ENCODE results near the gene HINT3.
A peak's percentile ranks its signal among the peaks of the same experiment; 100 is the strongest.
"Not testable (repeated sequence)": the region's sequence is repeated elsewhere in the genome, so short reads cannot be mapped to it uniquely, and the experiment has no call there.

HINT3 gene

DNA sequence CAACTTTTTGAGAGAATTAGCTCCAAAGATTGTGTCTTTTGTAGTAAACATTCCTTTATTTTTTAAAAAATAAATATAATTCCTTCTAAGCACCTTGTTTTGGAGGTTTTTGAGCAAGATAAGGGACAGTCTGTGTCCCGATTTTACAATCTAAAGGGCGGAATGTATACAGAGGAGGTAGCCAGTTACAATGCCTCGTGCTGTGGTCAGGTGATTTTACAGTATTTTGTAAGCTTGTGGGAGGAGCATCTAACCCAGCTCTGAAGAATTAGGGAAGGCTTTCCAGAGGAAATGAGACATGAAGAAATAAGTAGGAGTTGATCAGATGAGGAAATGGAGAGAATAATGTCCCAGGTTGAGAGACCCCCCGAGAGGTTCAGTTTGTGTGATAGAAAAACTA is 1.3 kb downstream of the HINT3 start:
- no peak for DNase-seq

DNA sequence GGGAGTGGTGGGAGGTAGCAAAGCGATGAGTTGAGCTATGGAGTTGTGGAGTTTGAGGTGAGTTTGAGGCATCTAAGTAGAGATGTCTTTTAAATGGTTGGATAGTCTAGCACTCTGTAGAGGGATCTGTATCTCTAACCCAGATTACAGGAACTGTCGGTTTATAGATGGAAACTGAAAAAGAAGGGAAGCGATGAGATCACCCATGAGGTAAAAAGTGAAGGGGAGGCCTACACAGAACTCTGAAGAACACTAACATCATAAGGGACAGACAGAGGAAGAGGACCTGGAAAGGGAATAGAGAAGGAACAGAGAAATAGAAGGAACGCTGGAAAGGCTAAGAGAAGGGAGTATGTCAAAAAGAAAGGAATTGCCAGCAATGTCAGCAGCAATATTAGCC is 2.5 kb downstream of the HINT3 start:
- H3K9me3 ChIP-seq (ENCODE audit: control insufficient read depth, low read length): no peaks in the 10 kb centered on the region
- no peaks in the 10 kb centered on the region for H3K27me3 ChIP-seq (replicated peaks; ENCODE audit: control insufficient read depth, insufficient read depth, low read length, poor library complexity, severe bottlenecking)
- no peak overlapping the region for H3K27ac ChIP-seq (ENCODE audit: insufficient read depth, low read length, poor library complexity, severe bottlenecking)
- peaks cover 7% of the 10 kb centered on the region for H3K4me1 ChIP-seq (ENCODE audit: control insufficient read depth, insufficient read depth, low read length, poor library complexity, severe bottlenecking)
- no peak overlapping the region for H3K4me3 ChIP-seq (ENCODE audit: insufficient read depth, low read depth, low read length, poor library complexity, severe bottlenecking)
- no peak for DNase-seq
- no peaks in the 10 kb centered on the region for H3K36me3 ChIP-seq (ENCODE audit: control insufficient read depth, insufficient read depth, low read length)

More for the DNA sequence above, 1.3 kb downstream of the HINT3 start:
- Histone ChIP-seq H3K4me3 (ENCODE audit: insufficient read depth, low read depth, low read length, poor library complexity, severe bottlenecking) (peak overlapping the region; percentile 77), H3K27ac (ENCODE audit: insufficient read depth, low read length, poor library complexity, severe bottlenecking) (no peak overlapping the region), H3K9me3 (ENCODE audit: control insufficient read depth, low read length) (no peaks in the 10 kb centered on the region), H3K36me3 (ENCODE audit: control insufficient read depth, insufficient read depth, low read length) (no peaks in the 10 kb centered on the region), H3K4me1 (ENCODE audit: control insufficient read depth, insufficient read depth, low read length, poor library complexity, severe bottlenecking) (peaks cover 7% of the 10 kb centered on the region), H3K27me3 (replicated peaks; ENCODE audit: control insufficient read depth, insufficient read depth, low read length, poor library complexity, severe bottlenecking) (no peaks in the 10 kb centered on the region)

DNA sequence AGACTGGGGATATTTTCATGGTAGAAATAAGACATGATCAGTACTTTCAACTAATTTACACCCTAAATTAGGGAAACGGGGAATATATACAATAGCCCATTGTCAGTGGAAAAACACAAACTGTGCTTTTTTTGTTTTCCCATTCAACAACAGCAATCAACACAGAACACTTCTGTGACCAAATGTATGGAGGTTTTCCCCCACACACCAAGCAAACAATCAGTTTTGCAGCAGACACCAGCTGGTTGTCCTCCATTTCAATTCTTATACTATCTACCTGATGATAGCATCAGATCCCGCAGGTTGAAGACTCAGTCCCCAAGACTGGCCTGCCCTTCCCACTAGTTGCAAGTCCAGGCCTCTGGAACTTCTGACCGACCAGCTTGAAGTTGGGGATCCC is 4.5 kb downstream of the HINT3 start:
- DNase-seq: no peak
- H3K9me3 ChIP-seq (ENCODE audit: control insufficient read depth, low read length): no peaks in the 10 kb centered on the region
- no peaks in the 10 kb centered on the region for H3K36me3 ChIP-seq (ENCODE audit: control insufficient read depth, insufficient read depth, low read length)
- no peak overlapping the region for H3K4me3 ChIP-seq (ENCODE audit: insufficient read depth, low read depth, low read length, poor library complexity, severe bottlenecking)
- H3K27ac ChIP-seq (ENCODE audit: insufficient read depth, low read length, poor library complexity, severe bottlenecking): no peak overlapping the region
- H3K27me3 ChIP-seq (replicated peaks; ENCODE audit: control insufficient read depth, insufficient read depth, low read length, poor library complexity, severe bottlenecking): no peaks in the 10 kb centered on the region
- H3K4me1 ChIP-seq (ENCODE audit: control insufficient read depth, insufficient read depth, low read length, poor library complexity, severe bottlenecking): peaks cover 7% of the 10 kb centered on the region

DNA sequence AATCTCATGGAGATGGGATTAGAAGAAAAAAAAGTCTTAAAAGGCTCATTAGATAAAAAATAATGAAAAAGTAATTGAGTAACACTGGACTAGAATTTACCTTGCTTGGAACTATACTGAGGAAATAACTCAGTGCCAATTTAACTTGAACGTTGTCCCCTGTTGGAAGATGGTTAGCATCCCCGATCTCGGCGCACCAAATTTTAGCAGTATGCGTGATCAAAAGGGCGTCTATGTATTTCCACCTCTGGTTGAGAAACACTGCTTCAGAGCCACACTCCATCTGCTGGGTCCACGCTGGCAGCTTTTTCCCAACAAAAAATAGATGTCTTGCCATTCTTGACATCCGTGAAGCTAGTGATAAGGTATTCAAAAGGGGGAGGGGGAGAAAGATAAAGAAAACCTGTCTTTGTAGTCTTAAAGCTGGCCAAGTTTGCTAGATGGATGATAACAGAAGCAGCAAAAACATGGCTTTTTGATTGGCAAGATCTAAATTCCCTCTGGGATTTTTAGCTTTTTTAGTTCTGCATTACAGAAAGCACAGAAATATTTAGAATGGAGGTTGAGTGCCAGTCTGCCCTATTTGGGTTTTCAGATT is 6.4 kb downstream of the HINT3 start:
- Histone ChIP-seq H3K9me3 (ENCODE audit: control insufficient read depth, low read length) (no peaks in the 10 kb centered on the region), H3K27ac (ENCODE audit: insufficient read depth, low read length, poor library complexity, severe bottlenecking) (no peak overlapping the region)

DNA sequence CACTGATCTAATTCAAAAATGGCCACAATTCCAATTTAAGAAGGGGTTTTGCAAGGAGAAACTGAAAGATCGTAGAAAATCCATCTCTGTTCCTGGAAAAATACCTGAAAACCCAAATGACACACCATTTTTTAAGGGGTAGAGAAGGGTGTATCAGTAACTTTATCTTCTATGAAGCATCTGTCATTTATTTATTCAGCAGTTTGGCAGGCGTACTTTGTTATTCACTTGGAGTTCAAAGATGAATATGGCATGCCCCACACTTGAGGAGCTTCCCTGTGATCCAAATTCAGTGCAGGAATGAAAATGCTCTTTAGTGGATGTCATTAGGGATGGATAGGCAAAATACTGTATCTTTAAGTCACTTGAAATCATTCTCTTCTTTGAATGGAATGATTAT is 7.2 kb downstream of the HINT3 start:
- no peaks in the 10 kb centered on the region for H3K9me3 ChIP-seq (ENCODE audit: control insufficient read depth, low read length)
- H3K27me3 ChIP-seq (replicated peaks; ENCODE audit: control insufficient read depth, insufficient read depth, low read length, poor library complexity, severe bottlenecking): no peaks in the 10 kb centered on the region
- no peak overlapping the region for H3K27ac ChIP-seq (ENCODE audit: insufficient read depth, low read length, poor library complexity, severe bottlenecking)
- H3K36me3 ChIP-seq (ENCODE audit: control insufficient read depth, insufficient read depth, low read length): no peaks in the 10 kb centered on the region
- no peak overlapping the region for H3K4me3 ChIP-seq (ENCODE audit: insufficient read depth, low read depth, low read length, poor library complexity, severe bottlenecking)
- H3K4me1 ChIP-seq (ENCODE audit: control insufficient read depth, insufficient read depth, low read length, poor library complexity, severe bottlenecking): no peaks in the 10 kb centered on the region
- no peak for DNase-seq

More for the DNA sequence above, 6.4 kb downstream of the HINT3 start:
- H3K4me1 ChIP-seq (ENCODE audit: control insufficient read depth, insufficient read depth, low read length, poor library complexity, severe bottlenecking): peaks cover 4% of the 10 kb centered on the region
- DNase-seq: no peak
- no peaks in the 10 kb centered on the region for H3K36me3 ChIP-seq (ENCODE audit: control insufficient read depth, insufficient read depth, low read length)
- no peak overlapping the region for H3K4me3 ChIP-seq (ENCODE audit: insufficient read depth, low read depth, low read length, poor library complexity, severe bottlenecking)
- H3K27me3 ChIP-seq (replicated peaks; ENCODE audit: control insufficient read depth, insufficient read depth, low read length, poor library complexity, severe bottlenecking): no peaks in the 10 kb centered on the region

DNA sequence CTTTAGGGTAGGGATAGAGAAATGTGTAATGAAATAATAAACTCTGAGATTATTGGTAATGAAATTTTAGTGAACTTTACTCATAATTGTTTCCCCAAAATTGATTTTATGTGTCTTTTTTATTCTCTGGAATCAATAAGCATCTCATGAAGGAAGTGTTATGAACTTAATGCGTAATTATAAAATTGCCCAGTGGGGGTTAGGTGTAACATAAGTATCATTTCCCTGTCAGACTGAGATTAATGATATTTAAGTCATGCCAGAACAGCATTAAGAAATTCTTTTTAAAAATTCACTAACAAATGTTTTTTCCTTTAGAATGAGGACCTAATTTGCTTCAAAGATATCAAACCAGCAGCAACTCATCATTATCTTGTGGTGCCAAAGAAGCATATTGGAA is 10.0 kb downstream of the HINT3 start:
- Histone ChIP-seq H3K9me3 (ENCODE audit: control insufficient read depth, low read length) (no peaks in the 10 kb centered on the region), H3K36me3 (ENCODE audit: control insufficient read depth, insufficient read depth, low read length) (no peaks in the 10 kb centered on the region), H3K4me1 (ENCODE audit: control insufficient read depth, insufficient read depth, low read length, poor library complexity, severe bottlenecking) (no peaks in the 10 kb centered on the region), H3K4me3 (ENCODE audit: insufficient read depth, low read depth, low read length, poor library complexity, severe bottlenecking) (no peak overlapping the region), H3K27ac (ENCODE audit: insufficient read depth, low read length, poor library complexity, severe bottlenecking) (no peak overlapping the region), H3K27me3 (replicated peaks; ENCODE audit: control insufficient read depth, insufficient read depth, low read length, poor library complexity, severe bottlenecking) (no peaks in the 10 kb centered on the region)
- no peak for DNase-seq

DNA sequence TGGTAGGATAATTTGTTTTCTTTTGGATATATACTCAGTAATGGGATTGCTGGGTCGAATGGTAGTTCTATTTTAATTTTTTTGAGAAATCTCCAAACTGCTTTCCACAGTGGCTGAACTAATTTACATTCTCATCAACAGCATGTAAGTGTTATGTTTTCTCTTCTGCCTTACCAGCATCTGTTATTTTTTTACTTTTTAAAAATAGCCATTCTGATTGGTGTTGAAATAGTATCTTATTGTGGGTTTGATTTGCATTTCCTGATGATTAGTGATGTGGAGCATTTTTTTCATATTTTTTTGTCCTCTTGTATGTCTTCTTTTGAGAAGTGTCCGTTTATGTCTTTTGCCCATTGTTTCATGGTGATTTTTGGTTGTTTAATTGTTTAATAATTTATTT is 11.9 kb downstream of the HINT3 start:
- H3K27me3 ChIP-seq (replicated peaks; ENCODE audit: control insufficient read depth, insufficient read depth, low read length, poor library complexity, severe bottlenecking): no peaks in the 10 kb centered on the region
- H3K4me1 ChIP-seq (ENCODE audit: control insufficient read depth, insufficient read depth, low read length, poor library complexity, severe bottlenecking): no peaks in the 10 kb centered on the region
- no peak for DNase-seq
- H3K9me3 ChIP-seq (ENCODE audit: control insufficient read depth, low read length): no peaks in the 10 kb centered on the region
- H3K27ac ChIP-seq (ENCODE audit: insufficient read depth, low read length, poor library complexity, severe bottlenecking): no peak overlapping the region
- no peak overlapping the region for H3K4me3 ChIP-seq (ENCODE audit: insufficient read depth, low read depth, low read length, poor library complexity, severe bottlenecking)
- peaks cover 3% of the 10 kb centered on the region for H3K36me3 ChIP-seq (ENCODE audit: control insufficient read depth, insufficient read depth, low read length)

DNA sequence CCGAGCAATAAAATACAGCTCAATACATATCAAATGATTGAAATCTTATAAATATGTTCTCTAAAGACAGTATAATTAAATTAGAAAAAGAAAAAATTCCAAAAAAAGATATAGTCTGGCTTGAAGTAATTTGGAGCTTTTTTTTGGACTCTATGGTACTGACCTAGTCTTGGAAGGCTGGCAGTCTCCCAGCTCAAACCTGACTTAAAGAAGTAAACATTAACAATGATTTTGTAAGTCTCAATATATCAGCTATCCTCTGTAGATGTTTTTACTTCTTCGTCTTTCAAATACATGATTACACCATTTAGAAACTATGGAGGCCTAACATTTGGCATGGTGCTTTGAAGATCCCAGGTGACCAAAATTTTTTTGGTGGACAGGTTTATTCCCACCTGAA is 14.2 kb downstream of the HINT3 start:
- Histone ChIP-seq H3K4me1 (ENCODE audit: control insufficient read depth, insufficient read depth, low read length, poor library complexity, severe bottlenecking) (no peaks in the 10 kb centered on the region), H3K4me3 (ENCODE audit: insufficient read depth, low read depth, low read length, poor library complexity, severe bottlenecking) (no peak overlapping the region), H3K9me3 (ENCODE audit: control insufficient read depth, low read length) (no peaks in the 10 kb centered on the region), H3K27me3 (replicated peaks; ENCODE audit: control insufficient read depth, insufficient read depth, low read length, poor library complexity, severe bottlenecking) (no peaks in the 10 kb centered on the region), H3K36me3 (ENCODE audit: control insufficient read depth, insufficient read depth, low read length) (peaks cover 10% of the 10 kb centered on the region), H3K27ac (ENCODE audit: insufficient read depth, low read length, poor library complexity, severe bottlenecking) (no peak overlapping the region)
- DNase-seq: no peak

DNA sequence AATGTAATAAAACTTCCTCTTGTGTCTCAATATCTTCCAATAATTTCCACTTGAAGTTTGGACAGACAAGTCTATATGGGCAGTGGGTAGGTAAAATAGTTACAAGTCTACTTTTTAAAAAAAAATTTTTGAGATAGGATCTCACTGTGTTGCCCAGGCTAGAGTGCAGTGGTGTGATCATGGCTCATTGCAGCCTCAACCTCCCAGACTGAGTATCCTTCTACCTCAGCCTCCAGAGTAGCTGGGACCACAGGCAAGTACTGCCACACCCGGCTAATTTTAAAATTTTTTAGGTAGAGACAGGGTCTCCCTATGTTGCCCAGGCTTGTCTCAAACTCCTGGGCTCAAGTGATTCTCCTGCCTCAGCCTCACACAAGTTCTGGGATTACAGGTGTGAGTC is 15.9 kb downstream of the HINT3 start:
- not testable (repeated sequence) for H3K4me1 ChIP-seq (ENCODE audit: control insufficient read depth, insufficient read depth, low read length, poor library complexity, severe bottlenecking); H3K27ac ChIP-seq (ENCODE audit: insufficient read depth, low read length, poor library complexity, severe bottlenecking); DNase-seq; H3K27me3 ChIP-seq (replicated peaks; ENCODE audit: control insufficient read depth, insufficient read depth, low read length, poor library complexity, severe bottlenecking); H3K36me3 ChIP-seq (ENCODE audit: control insufficient read depth, insufficient read depth, low read length); H3K4me3 ChIP-seq (ENCODE audit: insufficient read depth, low read depth, low read length, poor library complexity, severe bottlenecking); H3K9me3 ChIP-seq (ENCODE audit: control insufficient read depth, low read length)

DNA sequence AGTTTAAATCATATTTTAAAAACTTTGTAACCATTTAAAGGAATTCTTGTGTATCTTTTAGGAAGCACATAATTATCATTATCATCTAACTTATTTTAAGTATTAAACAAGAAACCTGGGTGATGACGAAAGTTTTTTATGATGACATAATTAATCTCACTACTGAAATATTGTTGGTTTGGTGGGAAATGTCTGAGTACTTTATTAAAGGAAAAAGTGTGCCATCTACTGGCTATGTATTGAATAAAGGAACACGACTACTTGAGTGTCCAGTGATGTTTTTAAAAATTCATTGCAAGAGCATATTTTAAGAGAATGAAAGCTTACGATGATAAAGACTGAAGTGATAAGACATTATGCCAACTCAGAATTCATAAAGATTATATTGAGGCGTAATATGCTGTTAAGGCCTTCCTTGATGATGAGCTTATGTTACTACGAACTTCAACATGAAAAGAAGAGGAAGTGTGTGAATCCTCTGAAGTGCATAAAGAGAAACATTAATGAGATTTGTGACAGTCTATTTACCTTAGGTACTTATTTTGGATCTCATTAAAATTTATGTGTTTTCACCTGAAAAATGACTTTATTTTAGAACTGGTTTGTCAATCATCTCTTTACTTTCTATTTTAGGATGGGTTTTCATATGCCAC is 17.8 kb downstream of the HINT3 start:
- H3K4me1 ChIP-seq (ENCODE audit: control insufficient read depth, insufficient read depth, low read length, poor library complexity, severe bottlenecking): no peaks in the 10 kb centered on the region
- H3K4me3 ChIP-seq (ENCODE audit: insufficient read depth, low read depth, low read length, poor library complexity, severe bottlenecking): no peak overlapping the region
- DNase-seq: no peak
- peaks cover 10% of the 10 kb centered on the region for H3K36me3 ChIP-seq (ENCODE audit: control insufficient read depth, insufficient read depth, low read length)
- no peak overlapping the region for H3K27ac ChIP-seq (ENCODE audit: insufficient read depth, low read length, poor library complexity, severe bottlenecking)
- no peaks in the 10 kb centered on the region for H3K27me3 ChIP-seq (replicated peaks; ENCODE audit: control insufficient read depth, insufficient read depth, low read length, poor library complexity, severe bottlenecking)
- no peaks in the 10 kb centered on the region for H3K9me3 ChIP-seq (ENCODE audit: control insufficient read depth, low read length)

Measured in effector memory CD4-positive, alpha-beta T cell (primary cell).